Measurements from ENCODE around the gene NUCB1. TPM values are rescaled to one million over a fixed set of nuclear protein-coding genes. Genes with fewer than 3 reads are reported as not detected.
A peak's percentile ranks its signal among the peaks of the same experiment; 100 is the strongest.

The NUCB1 gene
- total and polyA plus RNA-seq, 9 of the 15 experiments (the other 6 are each of a cell fraction or from before 2014, with no cell fraction given), result 3.1 to 153 (median 71.7) TPM

DNA sequence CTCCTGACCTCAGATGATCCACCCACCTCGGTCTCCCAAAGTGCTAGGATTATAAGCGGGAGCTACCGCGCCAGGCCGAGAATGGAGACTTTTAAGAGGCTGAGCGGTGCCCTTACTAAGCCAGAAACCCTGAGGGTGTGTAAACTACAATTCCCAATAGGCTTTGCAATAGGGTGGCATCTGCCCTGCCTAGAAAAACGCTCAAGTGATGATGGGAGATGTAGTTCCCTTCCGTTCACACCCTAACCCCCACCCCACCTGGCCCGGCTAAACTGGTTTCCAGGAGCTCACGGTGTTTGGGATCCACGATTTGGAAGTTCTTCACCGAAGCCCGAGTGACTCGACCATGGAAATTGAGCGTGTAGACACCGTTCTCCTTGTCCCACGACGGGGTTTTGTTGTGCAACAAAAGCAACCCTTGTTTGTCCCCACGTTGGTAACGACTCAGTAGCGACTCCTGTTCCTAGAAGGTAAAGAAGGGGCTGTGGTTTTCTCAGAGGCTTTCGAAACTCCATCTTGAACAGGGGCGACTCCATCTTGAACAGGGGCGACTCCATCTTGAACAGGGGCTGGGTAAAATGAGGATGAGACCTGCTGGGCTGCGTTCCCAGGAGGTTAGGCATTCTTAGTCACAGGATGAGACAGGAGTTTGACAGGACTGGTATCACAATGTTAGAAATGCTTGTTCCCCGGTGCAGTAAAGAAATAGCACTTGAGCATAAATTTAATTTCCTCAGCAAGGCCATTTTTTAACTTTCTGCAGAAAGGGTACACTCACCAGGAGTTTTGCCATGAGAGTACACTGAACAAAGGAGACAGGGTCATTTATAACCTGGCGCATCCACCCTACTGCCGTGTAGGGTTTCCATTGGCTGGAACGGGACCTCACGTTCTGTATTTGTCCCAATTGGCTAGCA is 18.1 kb upstream of the NUCB1 start (continued):
- TF ChIP-seq ELK3 (CRISPR knock-in tag; IDR thresholded peaks at IDR 0.05) (no peak), KLF6 (CRISPR knock-in tag; IDR thresholded peaks at IDR 0.05; ENCODE audit: borderline replicate concordance) (peak; percentile 94), ERF (CRISPR knock-in tag; IDR thresholded peaks at IDR 0.05) (peak; percentile 80; the same call in 1 of the 2 replicates), HOXB6 (CRISPR knock-in tag; IDR thresholded peaks at IDR 0.05; ENCODE audit: borderline replicate concordance) (peak; percentile 89; the same call in 1 of the 2 replicates), ETS2 (tag; IDR thresholded peaks at IDR 0.05; ENCODE audit: borderline replicate concordance, poor library complexity, severe bottlenecking) (no peak), MECOM (CRISPR knock-in tag; IDR thresholded peaks at IDR 0.05) (peak; percentile 97), ZNF644 (tag; IDR thresholded peaks at IDR 0.05; ENCODE audit: low read depth) (peak; percentile 92), ZFP1 (CRISPR knock-in tag; IDR thresholded peaks at IDR 0.05) (peak; percentile 63; the same call in 1 of the 2 replicates), CAMTA2 (CRISPR knock-in tag; conservative IDR thresholded peaks at IDR 0.05) (no peak; the same call in 1 of the 2 replicates), POLR2AphosphoS2 (IDR thresholded peaks at IDR 0.05; ENCODE audit: low read length) (no peak), ZNF324 (CRISPR knock-in tag; IDR thresholded peaks at IDR 0.05) (peak; percentile 70; the same call in 1 of the 2 replicates), ZNF740 (CRISPR knock-in tag; IDR thresholded peaks at IDR 0.05) (no peak), ZNF740 (tag; IDR thresholded peaks at IDR 0.05) (peak in 1 of 2 experiments; percentile 94; a peak in 2 of 4 replicates), TEAD2 (tag; IDR thresholded peaks at IDR 0.05) (peak; percentile 84), SMAD3 (CRISPR knock-in tag; conservative IDR thresholded peaks at IDR 0.05) (peak; percentile 95), PHTF2 (CRISPR knock-in tag; IDR thresholded peaks at IDR 0.05) (peak; percentile 76; the same call in 1 of the 2 replicates), DDX20 (tag; IDR thresholded peaks at IDR 0.05; ENCODE audit: low read depth) (peak; percentile 94), MAZ (CRISPR knock-in tag; conservative IDR thresholded peaks at IDR 0.05 in 1 of 2, IDR thresholded peaks at IDR 0.05 in 1 of 2) (peak in 1 of 2 experiments; percentile 62; a peak in 2 of 4 replicates), TBL1XR1 (IDR thresholded peaks at IDR 0.05; ENCODE audit: low read length in 2 of 2) (no peak), ZNF76 (CRISPR knock-in tag; IDR thresholded peaks at IDR 0.05; ENCODE audit: borderline replicate concordance) (peak; percentile 69; the same call in 1 of the 2 replicates)
- TF ChIP-seq, protein P1, sequence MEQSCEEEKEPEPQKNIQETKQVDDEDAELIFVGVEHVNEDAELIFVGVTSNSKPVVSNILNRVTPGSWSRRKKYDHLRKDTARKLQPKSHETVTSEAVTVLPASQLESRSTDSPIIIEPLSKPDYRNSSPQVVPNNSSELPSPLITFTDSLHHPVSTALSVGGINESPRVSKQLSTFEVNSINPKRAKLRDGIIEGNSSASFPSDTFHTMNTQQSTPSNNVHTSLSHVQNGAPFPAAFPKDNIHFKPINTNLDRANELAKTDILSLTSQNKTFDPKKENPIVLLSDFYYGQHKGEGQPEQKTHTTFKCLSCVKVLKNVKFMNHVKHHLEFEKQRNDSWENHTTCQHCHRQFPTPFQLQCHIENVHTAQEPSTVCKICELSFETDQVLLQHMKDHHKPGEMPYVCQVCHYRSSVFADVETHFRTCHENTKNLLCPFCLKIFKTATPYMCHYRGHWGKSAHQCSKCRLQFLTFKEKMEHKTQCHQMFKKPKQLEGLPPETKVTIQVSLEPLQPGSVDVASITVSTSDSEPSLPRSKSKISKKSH (CRISPR knock-in tag; IDR thresholded peaks at IDR 0.05), result peak; percentile 54; the same call in 1 of the 2 replicates
- TF ChIP-seq, protein P2, sequence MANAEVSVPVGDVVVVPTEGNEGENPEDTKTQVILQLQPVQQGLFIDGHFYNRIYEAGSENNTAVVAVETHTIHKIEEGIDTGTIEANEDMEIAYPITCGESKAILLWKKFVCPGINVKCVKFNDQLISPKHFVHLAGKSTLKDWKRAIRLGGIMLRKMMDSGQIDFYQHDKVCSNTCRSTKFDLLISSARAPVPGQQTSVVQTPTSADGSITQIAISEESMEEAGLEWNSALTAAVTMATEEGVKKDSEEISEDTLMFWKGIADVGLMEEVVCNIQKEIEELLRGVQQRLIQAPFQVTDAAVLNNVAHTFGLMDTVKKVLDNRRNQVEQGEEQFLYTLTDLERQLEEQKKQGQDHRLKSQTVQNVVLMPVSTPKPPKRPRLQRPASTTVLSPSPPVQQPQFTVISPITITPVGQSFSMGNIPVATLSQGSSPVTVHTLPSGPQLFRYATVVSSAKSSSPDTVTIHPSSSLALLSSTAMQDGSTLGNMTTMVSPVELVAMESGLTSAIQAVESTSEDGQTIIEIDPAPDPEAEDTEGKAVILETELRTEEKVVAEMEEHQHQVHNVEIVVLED (CRISPR knock-in tag; IDR thresholded peaks at IDR 0.05), result peak; percentile 13; the same call in 1 of the 2 replicates
